ENCODE measurements around the gene MOB1A.

- no peak for TF ChIP-seq CTCF (IDR thresholded peaks at IDR 0.05 in 2 of 3, conservative IDR thresholded peaks at IDR 0.05 in 1 of 3; ENCODE audit: control insufficient read depth in 2 of 3, extremely low read depth in 1 of 3, insufficient read depth in 1 of 3, low read depth in 3 of 3, low read length in 3 of 3)
- TF ChIP-seq CHD1 (IDR thresholded peaks at IDR 0.05; ENCODE audit: low read depth, low read length), result no peak
Measured at GRCh38 chr2:74221091-74221490, 42.4 kb upstream of the MOB1A start.

Data from GM12878 (cell line).